Measurements from ENCODE around the gene ZFC3H1. TPM values are rescaled to one million over a fixed set of nuclear protein-coding genes. Genes with fewer than 3 reads are reported as not detected.

Gene ZFC3H1
- total and polyA plus RNA-seq, 2 of the 8 experiments (the other 6 are each of a cell fraction or from before 2014, with no cell fraction given): 20.0 to 32.4 TPM

GRCh38 chr12:71584356-71584755, 79.3 kb downstream of the ZFC3H1 start:
- no peak overlapping the region for H3K9ac ChIP-seq (replicated peaks in 1 of 4; ENCODE audit: extremely low read depth in 1 of 4, low read depth in 3 of 4, low read length in 3 of 4)
- no peaks in the 10 kb centered on the region for H3K9me3 ChIP-seq (ENCODE audit: insufficient read depth in 2 of 2, low read depth in 1 of 2, low read length in 1 of 2)
- H3K23ac ChIP-seq (ENCODE audit: insufficient read length): no peak overlapping the region
- no peak overlapping the region for H3K56ac ChIP-seq (replicated peaks; ENCODE audit: insufficient read length, low read depth, low read length)
- H2BK5ac ChIP-seq (ENCODE audit: low read depth, low read length): no peak overlapping the region
- H2BK12ac ChIP-seq (ENCODE audit: low read depth, low read length): no peak overlapping the region
- no peak overlapping the region for H3K4ac ChIP-seq (replicated peaks; ENCODE audit: insufficient read length, low read depth, low read length)
- no peak overlapping the region for H2BK120ac ChIP-seq (replicated peaks; ENCODE audit: low read depth, low read length)
- H2AK5ac ChIP-seq (ENCODE audit: low read depth, low read length): no peak overlapping the region
- H4K8ac ChIP-seq (ENCODE audit: extremely low read depth, insufficient read depth, low read length): no peak overlapping the region
- FAIRE-seq (no peak), DNase-seq (ENCODE audit: low read depth in 1 of 2, low spot score in 2 of 2) (no peak)
- no peak overlapping the region for H4K91ac ChIP-seq (replicated peaks; ENCODE audit: insufficient read length, low read length)
- ChIA-PET POLR2A (ENCODE audit: partially characterized antibody) (no interaction called here), CTCF (ENCODE audit: partially characterized antibody) (interaction anchor here (1.7 kb wide), 1 partner anchor 52 kb away, joined by 4 read pairs; no protein-coding TSS in a partner anchor)
- no peak overlapping the region for H2BK15ac ChIP-seq (ENCODE audit: low read length)
- H3K79me1 ChIP-seq (ENCODE audit: low read depth, low read length): no peaks in the 10 kb centered on the region
- no peak overlapping the region for H3K27ac ChIP-seq (ENCODE audit: low read depth, low read length)
- no peaks in the 10 kb centered on the region for H3K27me3 ChIP-seq (replicated peaks in 1 of 4; ENCODE audit: control insufficient read depth in 3 of 4, extremely low read depth in 1 of 4, insufficient read depth in 3 of 4, low read length in 3 of 4)
- H3K4me2 ChIP-seq (ENCODE audit: insufficient read depth in 1 of 2, low read depth in 2 of 2, low read length in 2 of 2): no peak overlapping the region
- no peak overlapping the region for H3K18ac ChIP-seq (ENCODE audit: extremely low read depth, low read length)
- H2BK20ac ChIP-seq (ENCODE audit: low read length): no peak overlapping the region
- H4K20me1 ChIP-seq (replicated peaks in 1 of 2; ENCODE audit: control insufficient read depth in 1 of 2, insufficient read depth in 2 of 2, low read length in 2 of 2): no peaks in the 10 kb centered on the region
- no peak overlapping the region for H4K5ac ChIP-seq (ENCODE audit: insufficient read length, low read depth, low read length)
- no peaks in the 10 kb centered on the region for H3K79me2 ChIP-seq (ENCODE audit: control insufficient read depth in 1 of 2, insufficient read depth in 2 of 2, low read length in 2 of 2)
- no peaks in the 10 kb centered on the region for H3K36me3 ChIP-seq (ENCODE audit: control insufficient read depth in 2 of 4, insufficient read depth in 4 of 4, low read length in 3 of 4)
- 79% methylated on average over 3 of the region's 3 CpGs; no CpG with 5 or more reads in 1 of the 2 experiments for WGBS, 2 experiments (ENCODE audit: extremely low coverage in 1 of 2, insufficient coverage in 1 of 2, insufficient read length in 1 of 2, insufficient replicate concordance in 2 of 2, low coverage in 1 of 2, low lambda C conversion rate in 2 of 2, missing lambda C conversion rate in 1 of 2)
- no peaks in the 10 kb centered on the region for H3K23me2 ChIP-seq (ENCODE audit: low read depth, low read length)
- H2AFZ ChIP-seq (ENCODE audit: low read length): no peak overlapping the region
- peaks cover 0 to 3% (median 0%) of the 10 kb centered on the region in 4 experiments; a peak in 1 of 7 replicates for H3K4me1 ChIP-seq (replicated peaks in 1 of 4; ENCODE audit: control insufficient read depth in 3 of 4, insufficient read depth in 4 of 4, low read length in 3 of 4)
- no peak overlapping the region for H3K4me3 ChIP-seq (ENCODE audit: extremely low read depth in 1 of 4, insufficient read depth in 2 of 4, low read depth in 3 of 4, low read length in 4 of 4)
- H3K14ac ChIP-seq (ENCODE audit: insufficient read length): no peak overlapping the region
- TF ChIP-seq POU5F1 (IDR thresholded peaks at IDR 0.05; ENCODE audit: low read depth, low read length) (no peak), HDAC6 (IDR thresholded peaks at IDR 0.05; ENCODE audit: low read depth, low read length) (no peak), CBX5 (IDR thresholded peaks at IDR 0.05; ENCODE audit: low read depth, low read length) (no peak), BCL11A (IDR thresholded peaks at IDR 0.05; ENCODE audit: low read depth in 2 of 2, low read length in 2 of 2) (no peak), TEAD4 (IDR thresholded peaks at IDR 0.05; ENCODE audit: low read depth, low read length) (no peak), ZNF274 (IDR thresholded peaks at IDR 0.05; ENCODE audit: borderline replicate concordance, extremely low read depth, low read length) (no peak), HDAC2 (IDR thresholded peaks at IDR 0.05; ENCODE audit: borderline replicate concordance in 1 of 2, low read depth in 2 of 2, low read length in 2 of 2) (no peak), CTCF (IDR thresholded peaks at IDR 0.05; ENCODE audit: control extremely low read depth in 1 of 3, insufficient read depth in 1 of 3, low read depth in 1 of 3, low read length in 3 of 3) (no peak), KDM1A (IDR thresholded peaks at IDR 0.05; ENCODE audit: borderline replicate concordance, low read length) (no peak), RFX5 (IDR thresholded peaks at IDR 0.05; ENCODE audit: borderline replicate concordance, low read depth, low read length) (no peak), EGR1 (IDR thresholded peaks at IDR 0.05; ENCODE audit: borderline replicate concordance, low read depth, low read length) (no peak), NANOG (IDR thresholded peaks at IDR 0.05; ENCODE audit: insufficient read depth, low read depth, low read length, poor library complexity, severe bottlenecking) (no peak)

Data from H1 (cell line).